WTC11 (cell line): ENCODE data around the gene GABRG3. TPM values are rescaled to one million over a fixed set of nuclear protein-coding genes. Genes with fewer than 3 reads are reported as not detected.

Experiments
- ATAC-seq: fragments of 200-7000 bp; cut with Tn5 transposase; 2 replicates; pipeline ENCODE4 v1.10.0; 2021; ENCODE audit warnings: mild to moderate bottlenecking, moderate library complexity
- CTCF ChIA-PET: fragments of 300-600 bp; sonication (Branson Sonifier 250); formaldehyde crosslinking; loops from one replicate; lab custom pipeline; 2021; ENCODE audit warnings: antibody characterized with exemption; lab: Charles Lee
- POLR2A ChIA-PET: fragments of 350-600 bp; sonication (Branson Sonifier 250); formaldehyde crosslinking; loops from one replicate; lab custom pipeline; 2021; ENCODE audit warnings: antibody characterized with exemption; lab: Charles Lee
- DNase-seq: peaks from one replicate; pipeline ENCODE4 v3.0.0; 2021; ENCODE audit warnings: low spot score
- H3K27ac Mint-ChIP-seq: 2 replicates; pipeline ENCODE4 v1.8.0; 2021; ENCODE audit warnings: mixed read lengths
- H3K27me3 Mint-ChIP-seq: 2 replicates; pipeline ENCODE4 v1.8.0; 2021; ENCODE audit warnings: low read depth, mild to moderate bottlenecking, moderate library complexity, mixed read lengths
- H3K36me3 Mint-ChIP-seq: 2 replicates; pipeline ENCODE4 v1.8.0; 2021; ENCODE audit warnings: mixed read lengths
- H3K4me1 Mint-ChIP-seq: 2 replicates; pipeline ENCODE4 v1.8.0; 2022; ENCODE audit warnings: mixed read lengths
- H3K4me3 Mint-ChIP-seq: 2 replicates; pipeline ENCODE4 v1.8.0; 2021; ENCODE audit warnings: mild to moderate bottlenecking, moderate library complexity, mixed read lengths
- H3K9me3 Mint-ChIP-seq: 2 replicates; pipeline ENCODE4 v1.8.0; 2021; ENCODE audit warnings: mixed read lengths
- ARID4B ChIP-seq: sonication (generic); formaldehyde crosslinking; IDR thresholded peaks from 2 replicates; pipeline ENCODE4 v1.8.0; 2023; ENCODE audit warnings: missing genetic modification reagents, mild to moderate bottlenecking, borderline replicate concordance
- ATF3 ChIP-seq: sonication (generic); formaldehyde crosslinking; conservative IDR thresholded peaks from 2 replicates; pipeline ENCODE4 v1.8.1; 2022; ENCODE audit warnings: mild to moderate bottlenecking, missing genetic modification reagents
- GTF2I ChIP-seq: fragments of 250-450 bp; sonication (Bioruptor Pico); conservative IDR thresholded peaks from 2 replicates; pipeline ENCODE4 v1.4.0; 2021; ENCODE audit warnings: mild to moderate bottlenecking
- HMGXB4 ChIP-seq: sonication (generic); formaldehyde crosslinking; IDR thresholded peaks from 2 replicates; pipeline ENCODE4 v1.8.1; 2023; ENCODE audit warnings: mild to moderate bottlenecking, moderate library complexity, missing genetic modification reagents
- NR3C1 ChIP-seq: sonication (generic); formaldehyde crosslinking; conservative IDR thresholded peaks from 2 replicates; pipeline ENCODE4 v1.8.1; 2023; ENCODE audit warnings: low read depth, mild to moderate bottlenecking, missing genetic modification reagents
- SMAD3 ChIP-seq: sonication (generic); formaldehyde crosslinking; IDR thresholded peaks from 2 replicates; pipeline ENCODE4 v1.8.0; 2022; ENCODE audit warnings: missing genetic modification reagents, mild to moderate bottlenecking, borderline replicate concordance
- USF1 ChIP-seq: sonication (generic); formaldehyde crosslinking; IDR thresholded peaks from 2 replicates; pipeline ENCODE4 v1.8.0; 2022; ENCODE audit warnings: mild to moderate bottlenecking, missing genetic modification reagents
- ZNF532 ChIP-seq: fragments of 250-450 bp; sonication (Bioruptor Pico); IDR thresholded peaks from 2 replicates; pipeline ENCODE4 v1.9.0; 2021; ENCODE audit warnings: mild to moderate bottlenecking, borderline replicate concordance
- ZSCAN18 ChIP-seq: fragments of 250-450 bp; sonication (Bioruptor Pico); IDR thresholded peaks from 2 replicates; pipeline ENCODE4 v2.1.2; 2022; ENCODE audit warnings: mild to moderate bottlenecking, moderate library complexity
- total RNA-seq: library from RNA; stranded (reverse); gene quantifications from 3 replicates; pipeline ENCODE4 v1.2.3, GENCODE V29; 2021

The GABRG3 gene
- total RNA-seq, 1 experiment from 2014 or later = 0.72 TPM

GRCh38 chr15:27088584-27089232 is 117.7 kb downstream of the GABRG3 start:
- Mint-ChIP-seq H3K4me3 (no peak overlapping the region), H3K9me3 (peaks cover 9% of the 10 kb centered on the region), H3K27me3 (no peaks in the 10 kb centered on the region), H3K36me3 (0 out of 2 replicates have a peak, but pooled peaks cover 6% of the 10 kb centered on the region), H3K27ac (no peak overlapping the region), H3K4me1 (peaks cover 26% of the 10 kb centered on the region)
- CTCF ChIA-PET = interaction anchor here (1.2 kb wide), 1 partner anchor 29 kb away, joined by 3 read pairs; no protein-coding TSS in a partner anchor
- DNase-seq (no peak), ATAC-seq (no peak)
- POLR2A ChIA-PET = no interaction called here
- TF ChIP-seq ZNF532 (CRISPR knock-in tag) = no peak
- TF ChIP-seq SMAD3 (CRISPR knock-in tag) = no peak
- TF ChIP-seq, all 79 proteins: peak for 0

GRCh38 chr15:27089233-27089586 is 118.2 kb downstream of the GABRG3 start:
- peaks cover 9% of the 10 kb centered on the region for H3K9me3 Mint-ChIP-seq
- H3K27me3 Mint-ChIP-seq = no peaks in the 10 kb centered on the region
- ATAC-seq = no peak
- POLR2A ChIA-PET = no interaction called here
- no peak overlapping the region for H3K4me3 Mint-ChIP-seq
- H3K36me3 Mint-ChIP-seq = 0 out of 2 replicates have a peak, but pooled peaks cover 6% of the 10 kb centered on the region
- no peak overlapping the region for H3K27ac Mint-ChIP-seq
- DNase-seq = no peak
- peaks cover 26% of the 10 kb centered on the region for H3K4me1 Mint-ChIP-seq
- TF ChIP-seq USF1 (CRISPR knock-in tag) (no peak), GTF2I (CRISPR knock-in tag) (no peak), ATF3 (CRISPR knock-in tag) (no peak), HMGXB4 (CRISPR knock-in tag) (no peak), ZSCAN18 (CRISPR knock-in tag) (no peak), NR3C1 (no peak), ARID4B (CRISPR knock-in tag) (no peak)
- CTCF ChIA-PET = interaction anchor here (1.2 kb wide), 1 partner anchor 30 kb away, joined by 3 read pairs; no protein-coding TSS in a partner anchor
